ENCODE data around the gene ALAS1. TPM values are rescaled to one million over a fixed set of nuclear protein-coding genes. Genes with fewer than 3 reads are reported as not detected.
A peak's percentile ranks its signal among the peaks of the same experiment; 100 is the strongest.

Gene ALAS1
- total and polyA plus RNA-seq, 2 of the 13 experiments (the other 11 are each of a cell fraction or from before 2014, with no cell fraction given): 36.0 to 43.2 TPM

- TF ChIP-seq, protein P1, sequence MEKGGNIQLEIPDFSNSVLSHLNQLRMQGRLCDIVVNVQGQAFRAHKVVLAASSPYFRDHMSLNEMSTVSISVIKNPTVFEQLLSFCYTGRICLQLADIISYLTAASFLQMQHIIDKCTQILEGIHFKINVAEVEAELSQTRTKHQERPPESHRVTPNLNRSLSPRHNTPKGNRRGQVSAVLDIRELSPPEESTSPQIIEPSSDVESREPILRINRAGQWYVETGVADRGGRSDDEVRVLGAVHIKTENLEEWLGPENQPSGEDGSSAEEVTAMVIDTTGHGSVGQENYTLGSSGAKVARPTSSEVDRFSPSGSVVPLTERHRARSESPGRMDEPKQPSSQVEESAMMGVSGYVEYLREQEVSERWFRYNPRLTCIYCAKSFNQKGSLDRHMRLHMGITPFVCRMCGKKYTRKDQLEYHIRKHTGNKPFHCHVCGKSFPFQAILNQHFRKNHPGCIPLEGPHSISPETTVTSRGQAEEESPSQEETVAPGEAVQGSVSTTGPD (CRISPR knock-in tag; IDR thresholded peaks at IDR 0.05): no peak
- TF ChIP-seq MYNN (CRISPR knock-in tag; IDR thresholded peaks at IDR 0.05; ENCODE audit: low read depth) (no peak), ZBTB43 (CRISPR knock-in tag; conservative IDR thresholded peaks at IDR 0.05) (0 out of 2 replicates have a peak, but pooled peaks have one; percentile 26), ZNF772 (CRISPR knock-in tag; IDR thresholded peaks at IDR 0.05) (no peak), ATAD3A (CRISPR knock-in tag; IDR thresholded peaks at IDR 0.05) (no peak), CBFB (CRISPR knock-in tag; IDR thresholded peaks at IDR 0.05) (peak; percentile 76; the same call in 1 of the 2 replicates), ZNF232 (CRISPR knock-in tag; IDR thresholded peaks at IDR 0.05; ENCODE audit: borderline replicate concordance) (peak; percentile 80; the same call in 1 of the 2 replicates), ZNF678 (CRISPR knock-in tag; IDR thresholded peaks at IDR 0.05) (no peak), FOXP1 (IDR thresholded peaks at IDR 0.05) (no peak), FOXP1 (CRISPR knock-in tag; IDR thresholded peaks at IDR 0.05) (no peak), RARG (CRISPR knock-in tag; IDR thresholded peaks at IDR 0.05; ENCODE audit: low read depth) (no peak), ZNF136 (CRISPR knock-in tag; IDR thresholded peaks at IDR 0.05; ENCODE audit: low read depth) (peak; percentile 71; the same call in 1 of the 2 replicates), CHCHD3 (CRISPR knock-in tag; IDR thresholded peaks at IDR 0.05) (no peak), BORCS8-MEF2B (CRISPR knock-in tag; IDR thresholded peaks at IDR 0.05) (peak; percentile 78), ZNF431 (CRISPR knock-in tag; IDR thresholded peaks at IDR 0.05; ENCODE audit: borderline replicate concordance, low read depth) (no peak), NR2F6 (IDR thresholded peaks at IDR 0.05) (no peak), NR2F6 (CRISPR knock-in tag; IDR thresholded peaks at IDR 0.05) (0 out of 2 replicates have a peak, but pooled peaks have one; percentile 43), SNAPC5 (CRISPR knock-in tag; IDR thresholded peaks at IDR 0.05; ENCODE audit: borderline replicate concordance) (no peak), NFATC3 (CRISPR knock-in tag; IDR thresholded peaks at IDR 0.05) (0 out of 2 replicates have a peak, but pooled peaks have one; percentile 73), PHB2 (IDR thresholded peaks at IDR 0.05; ENCODE audit: partially characterized antibody) (no peak), RFXANK (CRISPR knock-in tag; IDR thresholded peaks at IDR 0.05) (0 out of 2 replicates have a peak, but pooled peaks have one; percentile 29), RFX5 (IDR thresholded peaks at IDR 0.05; ENCODE audit: low read depth, low read length) (no peak), ZNF205 (CRISPR knock-in tag; IDR thresholded peaks at IDR 0.05) (no peak)
- TF ChIP-seq, protein P2, sequence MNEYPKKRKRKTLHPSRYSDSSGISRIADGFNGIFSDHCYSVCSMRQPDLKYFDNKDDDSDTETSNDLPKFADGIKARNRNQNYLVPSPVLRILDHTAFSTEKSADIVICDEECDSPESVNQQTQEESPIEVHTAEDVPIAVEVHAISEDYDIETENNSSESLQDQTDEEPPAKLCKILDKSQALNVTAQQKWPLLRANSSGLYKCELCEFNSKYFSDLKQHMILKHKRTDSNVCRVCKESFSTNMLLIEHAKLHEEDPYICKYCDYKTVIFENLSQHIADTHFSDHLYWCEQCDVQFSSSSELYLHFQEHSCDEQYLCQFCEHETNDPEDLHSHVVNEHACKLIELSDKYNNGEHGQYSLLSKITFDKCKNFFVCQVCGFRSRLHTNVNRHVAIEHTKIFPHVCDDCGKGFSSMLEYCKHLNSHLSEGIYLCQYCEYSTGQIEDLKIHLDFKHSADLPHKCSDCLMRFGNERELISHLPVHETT (CRISPR knock-in tag; conservative IDR thresholded peaks at IDR 0.05): peak; percentile 17; the same call in 1 of the 2 replicates
These were observed 41.1 kb downstream of the ALAS1 start, which contains the start of gene TWF2 (continued) for GRCh38 chr3:52238761-52239701.

Data from HepG2 (cell line).